ENCODE measurements around the gene ZNF239.

- no peak for TF ChIP-seq ZNF274 (IDR thresholded peaks at IDR 0.05; ENCODE audit: low read depth, low read length)
- TF ChIP-seq YY1 (IDR thresholded peaks at IDR 0.05; ENCODE audit: insufficient read depth, insufficient read length) = no peak
- no peak for TF ChIP-seq SUZ12 (IDR thresholded peaks at IDR 0.05; ENCODE audit: extremely low read depth, insufficient read depth, insufficient read length)
Observed at GRCh38 chr10:43584051-43584450, 9.6 kb upstream of the ZNF239 start.

All from NT2/D1 (cell line).